Hematopoietic multipotent progenitor cell treated with erythropoietin and hydrocortisone succinate and interleukin-3 and kit ligand, for 15 days (in vitro differentiated cells): ENCODE results near the gene FOXC1.
A peak's percentile ranks its signal among the peaks of the same experiment; 100 is the strongest.

Experiments
- DNase-seq: peaks from one replicate; pipeline ENCODE4 v3.0.0-alpha.2; 2015; ENCODE audit warnings: low spot score

FOXC1 gene

GRCh38 chr6:1584996-1585668 lies 24.6 kb upstream of the FOXC1 start:
- no peak for DNase-seq

GRCh38 chr6:1585669-1586049 lies 24.1 kb upstream of the FOXC1 start:
- no peak for DNase-seq

- DNase-seq: no peak
Observed at GRCh38 chr6:1586256-1586655, 23.5 kb upstream of the FOXC1 start.

GRCh38 chr6:1586861-1587450 lies 22.8 kb upstream of the FOXC1 start:
- no peak for DNase-seq

- DNase-seq: no peak
Observed at GRCh38 chr6:1587546-1587945, 22.2 kb upstream of the FOXC1 start.

- DNase-seq: no peak
Observed at GRCh38 chr6:1587977-1588376, 21.7 kb upstream of the FOXC1 start.

GRCh38 chr6:1589208-1589607 lies 20.5 kb upstream of the FOXC1 start:
- no peak for DNase-seq

GRCh38 chr6:1590580-1590979 lies 19.1 kb upstream of the FOXC1 start:
- no peak for DNase-seq

- no peak for DNase-seq
Observed at GRCh38 chr6:1591243-1591642, 18.5 kb upstream of the FOXC1 start.

GRCh38 chr6:1591926-1592325 lies 17.8 kb upstream of the FOXC1 start:
- no peak for DNase-seq

GRCh38 chr6:1592852-1593251 lies 16.9 kb upstream of the FOXC1 start:
- no peak for DNase-seq

- no peak for DNase-seq
Observed at GRCh38 chr6:1593286-1593957, 16.3 kb upstream of the FOXC1 start.

GRCh38 chr6:1593958-1594314 lies 15.8 kb upstream of the FOXC1 start:
- DNase-seq: no peak

- no peak for DNase-seq
Observed at GRCh38 chr6:1594445-1595200, 15.1 kb upstream of the FOXC1 start.

- no peak for DNase-seq
Observed at GRCh38 chr6:1595271-1596087, 14.2 kb upstream of the FOXC1 start.

- peak; percentile 52 for DNase-seq
Observed at GRCh38 chr6:1596088-1596852, 13.4 kb upstream of the FOXC1 start.

- no peak for DNase-seq
Observed at GRCh38 chr6:1597121-1597744, 12.5 kb upstream of the FOXC1 start.

GRCh38 chr6:1597924-1598323 lies 11.8 kb upstream of the FOXC1 start:
- no peak for DNase-seq

GRCh38 chr6:1598433-1598832 lies 11.3 kb upstream of the FOXC1 start:
- no peak for DNase-seq

GRCh38 chr6:1598886-1599285 lies 10.8 kb upstream of the FOXC1 start:
- DNase-seq: no peak

GRCh38 chr6:1599469-1599868 lies 10.2 kb upstream of the FOXC1 start:
- no peak for DNase-seq
